22Rv1 (cell line): Measurements from ENCODE around the gene FYN.
"Not testable (repeated sequence)": the region's sequence is repeated elsewhere in the genome, so short reads cannot be mapped to it uniquely, and the experiment has no call there.

Experiments used
- ZFX ChIP-seq: fragments of 450-650 bp; IDR thresholded peaks from 2 replicates; pipeline ENCODE4 v1.6.1; 2017; ENCODE audit warnings: antibody characterized with exemption, borderline replicate concordance
- TF ChIP-seq, protein P1 (sequence below): fragments of 450-650 bp; IDR thresholded peaks from 2 replicates; pipeline ENCODE4 v1.5.1; 2017; ENCODE audit warnings: mild to moderate bottlenecking

- TF ChIP-seq, protein P1, sequence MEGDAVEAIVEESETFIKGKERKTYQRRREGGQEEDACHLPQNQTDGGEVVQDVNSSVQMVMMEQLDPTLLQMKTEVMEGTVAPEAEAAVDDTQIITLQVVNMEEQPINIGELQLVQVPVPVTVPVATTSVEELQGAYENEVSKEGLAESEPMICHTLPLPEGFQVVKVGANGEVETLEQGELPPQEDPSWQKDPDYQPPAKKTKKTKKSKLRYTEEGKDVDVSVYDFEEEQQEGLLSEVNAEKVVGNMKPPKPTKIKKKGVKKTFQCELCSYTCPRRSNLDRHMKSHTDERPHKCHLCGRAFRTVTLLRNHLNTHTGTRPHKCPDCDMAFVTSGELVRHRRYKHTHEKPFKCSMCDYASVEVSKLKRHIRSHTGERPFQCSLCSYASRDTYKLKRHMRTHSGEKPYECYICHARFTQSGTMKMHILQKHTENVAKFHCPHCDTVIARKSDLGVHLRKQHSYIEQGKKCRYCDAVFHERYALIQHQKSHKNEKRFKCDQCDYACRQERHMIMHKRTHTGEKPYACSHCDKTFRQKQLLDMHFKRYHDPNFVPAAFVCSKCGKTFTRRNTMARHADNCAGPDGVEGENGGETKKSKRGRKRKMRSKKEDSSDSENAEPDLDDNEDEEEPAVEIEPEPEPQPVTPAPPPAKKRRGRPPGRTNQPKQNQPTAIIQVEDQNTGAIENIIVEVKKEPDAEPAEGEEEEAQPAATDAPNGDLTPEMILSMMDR: not testable (repeated sequence)
- TF ChIP-seq ZFX: not testable (repeated sequence)
These were observed 238.3 kb downstream of the FYN start for GRCh38 chr6:111634981-111635380.
